ENCODE results near the gene LPGAT1.

The LPGAT1 gene

DNA sequence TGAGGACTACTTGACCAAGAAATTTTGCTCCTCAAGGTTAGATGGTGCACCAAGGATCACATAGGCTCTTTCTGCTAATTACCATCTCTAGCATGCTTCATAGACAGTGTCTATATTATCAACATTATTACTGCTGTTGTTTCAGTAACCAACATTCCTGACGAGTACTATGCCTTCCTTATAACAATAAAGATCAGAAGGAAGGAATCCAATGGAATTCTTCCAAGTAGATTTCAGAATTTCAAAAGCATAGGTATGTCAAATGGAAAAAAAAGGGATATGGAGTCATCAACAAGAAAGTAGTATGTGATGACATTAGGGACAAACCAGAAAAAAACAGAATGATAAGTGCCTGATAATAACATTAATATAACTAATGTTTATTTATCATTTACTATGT lies 39.6 kb upstream of the LPGAT1 start:
- TF ChIP-seq, protein P1, sequence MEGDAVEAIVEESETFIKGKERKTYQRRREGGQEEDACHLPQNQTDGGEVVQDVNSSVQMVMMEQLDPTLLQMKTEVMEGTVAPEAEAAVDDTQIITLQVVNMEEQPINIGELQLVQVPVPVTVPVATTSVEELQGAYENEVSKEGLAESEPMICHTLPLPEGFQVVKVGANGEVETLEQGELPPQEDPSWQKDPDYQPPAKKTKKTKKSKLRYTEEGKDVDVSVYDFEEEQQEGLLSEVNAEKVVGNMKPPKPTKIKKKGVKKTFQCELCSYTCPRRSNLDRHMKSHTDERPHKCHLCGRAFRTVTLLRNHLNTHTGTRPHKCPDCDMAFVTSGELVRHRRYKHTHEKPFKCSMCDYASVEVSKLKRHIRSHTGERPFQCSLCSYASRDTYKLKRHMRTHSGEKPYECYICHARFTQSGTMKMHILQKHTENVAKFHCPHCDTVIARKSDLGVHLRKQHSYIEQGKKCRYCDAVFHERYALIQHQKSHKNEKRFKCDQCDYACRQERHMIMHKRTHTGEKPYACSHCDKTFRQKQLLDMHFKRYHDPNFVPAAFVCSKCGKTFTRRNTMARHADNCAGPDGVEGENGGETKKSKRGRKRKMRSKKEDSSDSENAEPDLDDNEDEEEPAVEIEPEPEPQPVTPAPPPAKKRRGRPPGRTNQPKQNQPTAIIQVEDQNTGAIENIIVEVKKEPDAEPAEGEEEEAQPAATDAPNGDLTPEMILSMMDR (IDR thresholded peaks at IDR 0.05; ENCODE audit: borderline replicate concordance, control extremely low read depth, extremely low read depth, insufficient read depth, missing control alignments) = no peak
- in situ Hi-C loops (cut with MboI; ENCODE audit: low sequenced_read_pairs, unreplicated experiment) = no loop called here
- DNase-seq (ENCODE audit: low spot score) = no peak

DNA sequence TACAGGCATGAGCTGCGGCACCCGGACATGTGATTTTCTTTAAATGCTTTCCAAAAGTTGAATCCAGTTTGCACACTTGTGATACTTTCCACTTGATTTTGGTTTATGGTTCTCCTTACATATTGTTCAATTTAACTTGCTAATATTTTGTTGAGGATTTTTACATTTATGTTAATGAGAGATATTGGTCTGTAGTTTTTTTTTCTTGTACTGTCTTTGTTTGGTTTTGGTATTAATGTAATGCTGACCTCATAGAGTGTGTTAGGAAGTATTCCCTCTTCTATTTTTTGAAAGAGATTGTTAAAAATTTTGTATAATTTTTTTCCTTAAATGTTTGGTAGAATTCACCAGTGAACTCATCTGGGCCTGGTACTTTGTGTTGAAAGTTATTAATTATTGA lies 34.6 kb upstream of the LPGAT1 start:
- in situ Hi-C loops (cut with MboI; ENCODE audit: low sequenced_read_pairs, unreplicated experiment) = no loop called here
- TF ChIP-seq, protein P1 (IDR thresholded peaks at IDR 0.05; ENCODE audit: borderline replicate concordance, control extremely low read depth, extremely low read depth, insufficient read depth, missing control alignments) = no peak
- no peak for DNase-seq (ENCODE audit: low spot score)

- in situ Hi-C loops (cut with MboI; ENCODE audit: low sequenced_read_pairs, unreplicated experiment) = no loop called here
- no peak for DNase-seq (ENCODE audit: low spot score)
- TF ChIP-seq, protein P1 (IDR thresholded peaks at IDR 0.05; ENCODE audit: borderline replicate concordance, control extremely low read depth, extremely low read depth, insufficient read depth, missing control alignments) = no peak
Observed at GRCh38 chr1:211859405-211859804, 28.8 kb upstream of the LPGAT1 start.

DNA sequence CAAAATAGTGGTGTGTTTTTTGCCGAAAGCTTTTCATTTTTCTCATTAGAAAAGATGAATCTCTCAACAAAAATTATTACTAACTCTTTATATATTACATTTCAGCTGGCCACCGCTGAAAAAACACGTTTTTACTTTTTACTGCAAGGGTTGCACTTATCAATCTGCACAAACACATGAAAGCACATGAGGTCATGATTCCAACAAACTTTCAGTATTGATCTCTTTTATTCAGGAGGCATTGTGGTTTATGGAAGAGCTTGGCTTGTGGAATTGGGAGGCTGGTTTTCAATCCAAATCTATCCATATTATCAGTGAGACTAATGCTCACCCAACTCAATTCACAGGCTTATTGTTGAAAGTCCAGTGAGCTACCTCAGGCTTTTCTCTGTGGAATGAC lies 20.6 kb upstream of the LPGAT1 start:
- in situ Hi-C loops (cut with MboI; ENCODE audit: low sequenced_read_pairs, unreplicated experiment) = no loop called here
- DNase-seq (ENCODE audit: low spot score) = no peak
- TF ChIP-seq, protein P1 (IDR thresholded peaks at IDR 0.05; ENCODE audit: borderline replicate concordance, control extremely low read depth, extremely low read depth, insufficient read depth, missing control alignments) = no peak

DNA sequence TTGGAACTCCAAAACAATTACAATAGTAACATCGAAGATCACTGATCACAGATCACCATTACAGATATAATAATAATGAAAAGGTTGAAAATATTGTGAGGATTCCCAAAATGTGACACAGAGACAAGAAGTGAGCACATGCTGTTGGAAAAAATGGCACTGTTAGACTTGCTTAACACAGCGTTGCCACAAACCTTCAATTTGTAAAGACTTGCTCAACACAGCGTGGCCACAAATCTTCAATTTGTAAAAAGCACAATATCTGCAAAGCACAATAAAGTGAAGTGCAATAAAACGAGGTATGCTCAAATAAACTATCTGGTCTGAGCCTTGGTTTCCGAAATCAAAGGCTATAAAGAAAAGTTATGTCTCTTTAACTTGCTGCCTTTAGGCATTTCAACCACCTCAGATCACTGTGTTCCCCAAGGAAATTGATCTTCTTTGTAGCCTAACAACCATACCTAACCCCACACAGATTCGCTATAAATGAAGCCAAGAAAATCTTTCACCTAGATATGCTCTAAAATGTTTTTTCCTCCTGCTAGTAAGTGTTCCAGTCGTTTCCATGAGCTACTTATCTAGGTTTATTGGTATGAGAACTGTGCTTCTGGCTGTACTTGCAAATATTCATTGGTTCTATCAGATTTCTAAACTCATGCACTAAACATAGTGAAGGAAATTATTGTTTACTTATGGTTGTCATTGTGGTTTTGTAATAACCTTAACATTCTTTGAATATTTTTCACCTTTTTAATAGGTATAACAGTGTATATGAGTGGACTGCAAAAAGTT lies 13.1 kb upstream of the LPGAT1 start:
- DNase-seq (ENCODE audit: low spot score) = no peak
- TF ChIP-seq, protein P1 (IDR thresholded peaks at IDR 0.05; ENCODE audit: borderline replicate concordance, control extremely low read depth, extremely low read depth, insufficient read depth, missing control alignments) = no peak
- in situ Hi-C loops (cut with MboI; ENCODE audit: low sequenced_read_pairs, unreplicated experiment) = no loop called here

- TF ChIP-seq, protein P1 (IDR thresholded peaks at IDR 0.05; ENCODE audit: borderline replicate concordance, control extremely low read depth, extremely low read depth, insufficient read depth, missing control alignments) = no peak
- in situ Hi-C loops (cut with MboI; ENCODE audit: low sequenced_read_pairs, unreplicated experiment) = no loop called here
- DNase-seq (ENCODE audit: low spot score) = no peak
Observed at GRCh38 chr1:211843018-211843417, 12.5 kb upstream of the LPGAT1 start.

Data from GM13976 (cell line).